GM23338 (cell line): ENCODE results near the gene POLQ. TPM values are rescaled to one million over a fixed set of nuclear protein-coding genes. Genes with fewer than 3 reads are reported as not detected.

Experiments used
- ATAC-seq: fragments of 200-7000 bp; cut with Tn5 transposase; 3 replicates; pipeline ENCODE4 v1.9.1; 2020
- DNase-seq: peaks from one replicate; pipeline ENCODE4 v3.0.0-alpha.2; 2015; ENCODE audit warnings: low spot score
- H2AFZ ChIP-seq: fragments of 200-600 bp; sonication (generic); 2 replicates; pipeline ENCODE4 v1.8.0; 2016; ENCODE audit warnings: antibody characterized with exemption, mild to moderate bottlenecking, moderate library complexity
- H3F3A ChIP-seq: fragments of 200-600 bp; sonication (generic); replicated peaks from 2 replicates; pipeline ENCODE4 v1.8.0; 2017; ENCODE audit warnings: antibody characterized with exemption, mixed run types, low read depth
- H3K27ac ChIP-seq: fragments of 200-600 bp; sonication (generic); 2 replicates; pipeline ENCODE4 v1.6.1; 2016; ENCODE audit warnings: low read depth
- H3K27me3 ChIP-seq: fragments of 200-600 bp; sonication (generic); 2 replicates; pipeline ENCODE4 v1.8.0; 2016; ENCODE audit warnings: mild to moderate bottlenecking, mixed run types, moderate library complexity; ENCODE audit not compliant: insufficient read depth
- H3K36me3 ChIP-seq: fragments of 200-600 bp; sonication (generic); 2 replicates; pipeline ENCODE4 v1.8.0; 2016; ENCODE audit warnings: mild to moderate bottlenecking; ENCODE audit not compliant: insufficient read depth
- H3K4me1 ChIP-seq: fragments of 200-600 bp; sonication (generic); 2 replicates; pipeline ENCODE4 v1.8.0; 2016; ENCODE audit warnings: mild to moderate bottlenecking, moderate library complexity; ENCODE audit not compliant: insufficient read depth
- H3K4me2 ChIP-seq: fragments of 200-600 bp; sonication (generic); 2 replicates; pipeline ENCODE4 v1.7.1; 2017; ENCODE audit warnings: mixed run types
- H3K4me3 ChIP-seq: fragments of 200-600 bp; sonication (generic); 2 replicates; pipeline ENCODE4 v1.6.1; 2016; ENCODE audit warnings: mixed run types
- H3K79me2 ChIP-seq: fragments of 200-600 bp; sonication (generic); replicated peaks from 2 replicates; pipeline ENCODE4 v1.8.0; 2017; ENCODE audit warnings: mild to moderate bottlenecking; ENCODE audit not compliant: insufficient read depth
- H3K9me2 ChIP-seq: fragments of 200-600 bp; sonication (generic); 2 replicates; pipeline ENCODE4 v1.8.0; 2017; ENCODE audit not compliant: insufficient read depth
- H4K20me1 ChIP-seq: fragments of 200-600 bp; sonication (generic); replicated peaks from 2 replicates; pipeline ENCODE4 v1.8.0; 2017; ENCODE audit warnings: mild to moderate bottlenecking; ENCODE audit not compliant: insufficient read depth
- H3K27ac Mint-ChIP-seq: 2 replicates; pipeline ENCODE4 v1.8.0; 2020; ENCODE audit warnings: inconsistent platforms, mild to moderate bottlenecking, moderate library complexity, mixed read lengths
- H3K27me3 Mint-ChIP-seq: 3 replicates; pipeline ENCODE4 v1.8.0; 2022; ENCODE audit warnings: low read depth, mild to moderate bottlenecking, moderate library complexity, mixed read lengths, inconsistent platforms; ENCODE audit not compliant: insufficient read depth, poor library complexity
- H3K36me3 Mint-ChIP-seq: 3 replicates; pipeline ENCODE4 v1.8.0; 2021; ENCODE audit warnings: low read depth, mild to moderate bottlenecking, inconsistent platforms, moderate library complexity, mixed read lengths
- H3K4me1 Mint-ChIP-seq: 3 replicates; pipeline ENCODE4 v1.8.0; 2020; ENCODE audit warnings: mild to moderate bottlenecking, inconsistent platforms, mixed read lengths
- H3K4me3 Mint-ChIP-seq: 3 replicates; pipeline ENCODE4 v1.8.0; 2021; ENCODE audit warnings: moderate library complexity, mild to moderate bottlenecking, inconsistent platforms, mixed read lengths
- H3K9me3 Mint-ChIP-seq: 3 replicates; pipeline ENCODE4 v1.8.0; 2020; ENCODE audit warnings: moderate library complexity, mild to moderate bottlenecking, inconsistent platforms, mixed read lengths
- CREB1 ChIP-seq: fragments of 250-450 bp; sonication (Bioruptor Pico); IDR thresholded peaks from 2 replicates; pipeline ENCODE4 v1.5.0; 2020; ENCODE audit warnings: low read depth, mild to moderate bottlenecking, moderate library complexity
- CTCF ChIP-seq, 2 experiments: fragments of 200-600 bp in 1 of 2; sonication (generic) in 1 of 2; conservative IDR thresholded peaks; 2 replicates each; pipeline versions ENCODE4 v1.5.1 to v1.6.1; 2016 to 2017; ENCODE audit warnings: antibody characterized with exemption in 2 of 2, low read depth in 2 of 2, mild to moderate bottlenecking in 2 of 2, moderate library complexity in 1 of 2
- ETS1 ChIP-seq: IDR thresholded peaks from 2 replicates; pipeline ENCODE4 v1.6.1; 2016; ENCODE audit warnings: antibody characterized with exemption
- EZH2 ChIP-seq: fragments of 200-600 bp; sonication (generic); IDR thresholded peaks from one replicate; pipeline ENCODE4 v1.8.0; 2017; ENCODE audit warnings: antibody characterized with exemption, mild to moderate bottlenecking, low read depth; ENCODE audit not compliant: unreplicated experiment
- EZH2phosphoT487 ChIP-seq: fragments of 200-600 bp; sonication (generic); IDR thresholded peaks from one replicate; pipeline ENCODE4 v1.8.1; 2018; ENCODE audit warnings: antibody characterized with exemption; ENCODE audit not compliant: unreplicated experiment
- POLR2AphosphoS5 ChIP-seq: IDR thresholded peaks from 2 replicates; pipeline ENCODE4 v1.6.1; 2016; ENCODE audit warnings: antibody characterized with exemption, low read depth
- REST ChIP-seq: IDR thresholded peaks from one replicate; pipeline ENCODE4 v1.6.1; 2018; ENCODE audit warnings: antibody characterized with exemption; ENCODE audit not compliant: unreplicated experiment
- ZNF114 ChIP-seq: fragments of 250-450 bp; sonication (Bioruptor Pico); IDR thresholded peaks from 2 replicates; pipeline ENCODE4 v1.5.0; 2020; ENCODE audit warnings: mild to moderate bottlenecking, moderate library complexity
- ZNF331 ChIP-seq: fragments of 250-450 bp; sonication (Bioruptor Pico); IDR thresholded peaks from 2 replicates; pipeline ENCODE4 v1.5.0; 2020; ENCODE audit warnings: low read depth, mild to moderate bottlenecking, moderate library complexity
- ZNF462 ChIP-seq: fragments of 250-450 bp; sonication (Bioruptor Pico); IDR thresholded peaks from 2 replicates; pipeline ENCODE4 v1.5.0; 2020; ENCODE audit warnings: mild to moderate bottlenecking, moderate library complexity
- polyA plus RNA-seq: library from polyadenylated mRNA; unstranded; fragments of >200 nt; fragmentation: Nextera tagmentation; extraction: Ambion mirVana; gene quantifications from 2 replicates; pipeline ENCODE4 v1.2.1, GENCODE V29; 2016
- total RNA-seq: library from RNA; depleted of rRNA; stranded (reverse); fragments of >200 nt; shearing (Covaris generic); gene quantifications from 2 replicates; pipeline ENCODE4 v1.2.3, GENCODE V29; 2014

Gene POLQ
- total and polyA plus RNA-seq, 2 experiments from 2014 or later, result 6.9 to 20.6 TPM

- TF ChIP-seq ZNF462 (CRISPR knock-in tag) (no peak), POLR2AphosphoS5 (no peak), ETS1 (no peak), CREB1 (CRISPR knock-in tag) (no peak)
Measured at GRCh38 chr3:121431726-121432517, 113.9 kb downstream of the POLQ start (continued).

GRCh38 chr3:121430664-121431215, 115.0 kb downstream of the POLQ start:
- Mint-ChIP-seq H3K27me3 (no peaks in the 10 kb centered on the region), H3K36me3 (peaks cover 48% of the 10 kb centered on the region), H3K27ac (no peak overlapping the region), H3K9me3 (no peaks in the 10 kb centered on the region), H3K4me3 (no peak overlapping the region), H3K4me1 (peaks cover under 1% of the 10 kb centered on the region; the same call in 1 of the 3 replicates)
- Histone ChIP-seq H3K27ac (no peak overlapping the region), H3K79me2 (no peaks in the 10 kb centered on the region), H3K4me3 (no peak overlapping the region), H4K20me1 (no peaks in the 10 kb centered on the region), H2AFZ (no peak overlapping the region), H3K4me2 (no peak overlapping the region), H3F3A (no peaks in the 10 kb centered on the region), H3K36me3 (peaks cover 22% of the 10 kb centered on the region; the same call in 1 of the 2 replicates), H3K4me1 (no peaks in the 10 kb centered on the region), H3K9me2 (no peaks in the 10 kb centered on the region), H3K27me3 (no peaks in the 10 kb centered on the region)
- DNase-seq (no peak), ATAC-seq (no peak)
- TF ChIP-seq ZNF114 (CRISPR knock-in tag) (no peak), POLR2AphosphoS5 (no peak), EZH2 (no peak), CTCF (conservative IDR thresholded peaks at IDR 0.05; ENCODE audit: low read depth in 2 of 2) (no peak), ZNF331 (CRISPR knock-in tag) (no peak), EZH2phosphoT487 (no peak), REST (no peak)
